Measurements from ENCODE around the gene ATF7IP. TPM values are rescaled to one million over a fixed set of nuclear protein-coding genes. Genes with fewer than 3 reads are reported as not detected.

The ATF7IP gene
- total RNA-seq, 1 experiment from 2014 or later = 172 TPM

- H2BK12ac ChIP-seq (ENCODE audit: insufficient read length, low read depth, low read length) = no peak overlapping the region
- H3K4ac ChIP-seq (ENCODE audit: low read depth, low read length) = no peak overlapping the region
- H3K79me2 ChIP-seq (ENCODE audit: insufficient read depth, low read length) = peaks cover 32% of the 10 kb centered on the region; the same call in 1 of the 2 replicates
- Mint-ChIP-seq H3K9me3 (no peaks in the 10 kb centered on the region), H3K36me3 (ENCODE audit: insufficient read depth in 1 of 3, low read depth in 3 of 3) (peaks cover 22 to 34% (median 24%) of the 10 kb centered on the region in 3 experiments), H3K27me3 (ENCODE audit: low read depth) (no peaks in the 10 kb centered on the region), H3K27ac (no peak overlapping the region; a peak in 1 of 7 replicates), H3K4me1 (peaks cover 45 to 51% of the 10 kb centered on the region in 2 experiments), H3K4me3 (no peak overlapping the region)
- H3K23ac ChIP-seq (ENCODE audit: insufficient read length, low read depth, low read length) = no peak overlapping the region
- H4K8ac ChIP-seq (replicated peaks; ENCODE audit: insufficient read length, low read depth, low read length) = no peak overlapping the region
- no peak overlapping the region for H3K56ac ChIP-seq (ENCODE audit: insufficient read length, low read depth, low read length)
- H2BK120ac ChIP-seq (ENCODE audit: low read depth, low read length, poor library complexity, severe bottlenecking) = no peak overlapping the region
- no peaks in the 10 kb centered on the region for H3K9me3 ChIP-seq (ENCODE audit: control insufficient read depth, low read depth, low read length)
- peaks cover 3% of the 10 kb centered on the region for H3K79me1 ChIP-seq (ENCODE audit: insufficient read depth, low read depth, low read length, poor library complexity, severe bottlenecking)
- no peak overlapping the region for H2BK15ac ChIP-seq (ENCODE audit: low read depth, low read length)
- peak; percentile 51; the same call in 2 of the 3 replicates for TF ChIP-seq CTCF (conservative IDR thresholded peaks at IDR 0.05)
- no peaks in the 10 kb centered on the region for H4K20me1 ChIP-seq (ENCODE audit: control insufficient read depth, insufficient read depth, insufficient read length)
- H4K91ac ChIP-seq (ENCODE audit: insufficient read length, low read depth, low read length) = no peak overlapping the region
- H3K14ac ChIP-seq (ENCODE audit: insufficient read depth, low read length) = no peak overlapping the region
- H3K27me3 ChIP-seq (ENCODE audit: insufficient read depth, low read length) = no peaks in the 10 kb centered on the region
- H2AFZ ChIP-seq (ENCODE audit: low read length) = no peak overlapping the region
- H2BK5ac ChIP-seq (ENCODE audit: insufficient read length, low read length) = no peak overlapping the region
- 0 out of 2 replicates have a peak, but pooled peaks cover 4% of the 10 kb centered on the region for H3K4me1 ChIP-seq (ENCODE audit: insufficient read depth, low read length)
- peak overlapping the region; percentile 14 for H3K4me2 ChIP-seq (ENCODE audit: insufficient read depth, insufficient read length, low read length)
- no peak overlapping the region for H3K18ac ChIP-seq (ENCODE audit: insufficient read length, low read depth, low read length)
- H3K23me2 ChIP-seq (ENCODE audit: insufficient read length, low read depth, low read length, poor library complexity, severe bottlenecking) = no peaks in the 10 kb centered on the region
- no peak overlapping the region for H2BK20ac ChIP-seq (ENCODE audit: low read depth, low read length, poor library complexity, severe bottlenecking)
- no CpG with 5 or more reads among the region's 3 CpGs for WGBS (ENCODE audit: extremely low coverage, insufficient read length, low lambda C conversion rate)
- H3T11ph ChIP-seq (ENCODE audit: low read length) = no peak overlapping the region
- no peak for DNase-seq
- peak overlapping the region; percentile 1 for H3K9ac ChIP-seq (ENCODE audit: extremely low read depth, insufficient read length, low read length)
- no peak overlapping the region for H2AK5ac ChIP-seq (ENCODE audit: insufficient read length, low read length)
- no peak overlapping the region for H4K5ac ChIP-seq (ENCODE audit: insufficient read length, low read depth, low read length)
- H3K27ac ChIP-seq (ENCODE audit: insufficient read length, low read depth, low read length) = no peak overlapping the region
These were observed 53.0 kb downstream of the ATF7IP start for GRCh38 chr12:14418451-14418890.
